ENCODE results near the gene ARHGAP26. TPM values are rescaled to one million over a fixed set of nuclear protein-coding genes. Genes with fewer than 3 reads are reported as not detected.
"Not testable (repeated sequence)": the region's sequence is repeated elsewhere in the genome, so short reads cannot be mapped to it uniquely, and the experiment has no call there.

Gene ARHGAP26
- total RNA-seq, 1 experiment from 2014 or later = 1.7 TPM

DNA sequence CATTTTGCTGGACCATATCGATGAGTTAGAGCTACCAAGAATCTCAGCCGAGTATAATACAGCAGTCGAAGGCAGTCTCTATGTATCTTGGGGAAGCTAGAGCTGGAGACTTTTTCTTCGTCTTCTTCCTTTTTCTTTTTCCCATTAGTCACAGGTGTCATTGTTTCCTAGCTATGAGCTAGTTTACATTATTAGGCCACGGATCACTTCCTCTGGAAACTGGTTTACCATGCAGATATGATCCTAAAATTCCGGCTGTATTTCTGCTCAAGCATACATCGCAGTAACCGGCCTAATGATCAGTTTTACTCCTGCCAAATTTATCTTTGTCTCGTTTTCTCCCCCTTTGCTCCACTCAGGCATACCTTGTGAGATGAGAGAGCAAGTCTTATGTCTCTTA lies 312.8 kb downstream of the ARHGAP26 start:
- DNase-seq (ENCODE audit: low spot score) = no peak

DNA sequence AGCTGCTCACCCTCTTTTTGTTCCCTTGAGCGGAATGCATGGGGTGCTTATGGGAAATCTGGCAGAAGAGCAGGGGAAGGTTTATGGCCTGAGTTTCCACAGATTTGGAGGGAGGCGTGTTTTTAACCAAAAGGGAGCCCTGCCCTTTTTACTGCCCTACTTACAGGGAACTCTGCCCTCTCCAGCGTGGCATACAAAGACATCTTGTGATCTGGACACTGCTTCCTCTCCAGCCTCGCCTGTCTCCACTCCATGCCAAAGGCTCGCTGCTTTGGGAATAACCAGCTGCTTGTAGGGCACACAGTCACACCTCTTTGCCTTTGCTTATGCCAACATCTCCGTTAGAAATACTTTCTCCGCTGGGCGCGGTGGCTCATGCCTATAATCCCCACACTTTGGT lies 314.2 kb downstream of the ARHGAP26 start:
- no peak for DNase-seq (ENCODE audit: low spot score)

DNA sequence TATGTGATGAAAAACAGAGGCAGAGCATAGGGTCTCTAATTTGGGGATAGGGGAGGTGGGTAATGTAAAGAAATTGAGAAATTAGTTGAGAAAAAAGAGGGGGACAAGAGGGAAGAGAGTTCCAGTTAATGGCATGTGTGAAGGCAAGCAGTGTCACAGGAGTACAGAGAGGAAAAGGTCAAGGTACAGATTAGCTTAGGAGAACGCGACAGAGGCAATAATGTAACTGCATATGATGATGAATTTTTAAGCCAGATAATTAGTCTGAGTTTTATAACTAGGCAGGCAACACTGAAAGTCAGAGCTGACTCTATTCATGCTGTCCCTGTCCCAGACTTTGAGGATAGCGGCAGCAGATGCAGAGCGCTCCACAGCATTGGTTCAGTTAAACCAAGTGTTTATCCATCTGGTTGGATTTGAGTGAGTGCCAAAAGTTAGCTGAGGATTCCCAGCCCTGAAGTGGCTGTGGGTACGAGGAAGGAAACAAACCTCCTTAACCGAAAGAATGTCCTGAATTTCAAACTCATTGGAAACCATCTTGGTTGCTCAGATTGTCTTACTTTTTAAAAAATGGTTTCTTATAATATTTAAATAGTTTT lies 315.2 kb downstream of the ARHGAP26 start:
- peak; percentile 61 for DNase-seq (ENCODE audit: low spot score)

- no peak for DNase-seq (ENCODE audit: low spot score)
Measured at GRCh38 chr5:143086546-143086907, 316.4 kb downstream of the ARHGAP26 start.

GRCh38 chr5:143086908-143087637 lies 316.9 kb downstream of the ARHGAP26 start:
- peak; percentile 40 for DNase-seq (ENCODE audit: low spot score)

DNA sequence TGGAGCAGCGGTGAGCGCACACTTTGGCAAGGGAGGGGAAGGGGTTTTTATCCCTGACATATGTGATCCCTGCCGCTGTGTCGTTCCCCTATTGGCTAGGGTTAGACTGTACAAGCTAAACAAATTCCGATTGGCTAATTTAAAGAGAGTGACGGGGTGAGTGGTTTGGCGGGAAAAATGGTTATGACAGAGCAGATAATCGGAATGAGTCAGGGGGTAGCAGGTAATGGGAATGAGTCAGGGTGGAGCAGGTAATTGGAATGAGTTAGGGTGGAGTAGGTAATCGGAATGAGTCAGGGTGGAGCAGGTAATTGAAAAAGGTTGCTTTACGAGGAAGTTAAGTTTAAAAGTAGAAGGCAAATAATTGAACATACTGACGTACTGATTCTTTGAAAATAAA lies 318.5 kb downstream of the ARHGAP26 start:
- DNase-seq (ENCODE audit: low spot score) = not testable (repeated sequence)

DNA sequence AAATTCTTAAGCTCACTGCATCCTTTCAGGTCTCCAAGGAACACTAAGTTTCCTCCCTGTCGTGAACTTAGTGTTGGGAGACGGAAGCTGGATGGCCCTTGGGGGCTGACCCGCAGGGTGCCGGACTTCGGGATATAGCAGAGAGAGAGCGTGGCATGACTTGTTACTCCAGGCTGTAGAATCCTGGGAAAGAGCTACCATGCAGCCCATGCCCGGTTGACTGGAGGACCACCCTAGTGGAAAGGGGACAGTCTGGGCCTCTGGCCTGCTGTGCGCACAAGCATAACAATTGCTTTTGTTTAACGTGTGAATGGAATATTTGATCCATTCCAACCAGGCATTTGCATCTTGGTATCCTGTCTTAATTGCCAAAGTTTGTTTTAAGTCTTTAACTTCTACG lies 319.9 kb downstream of the ARHGAP26 start:
- not testable (repeated sequence) for DNase-seq (ENCODE audit: low spot score)

GRCh38 chr5:143092711-143093451 lies 322.7 kb downstream of the ARHGAP26 start:
- not testable (repeated sequence) for DNase-seq (ENCODE audit: low spot score)

- DNase-seq (ENCODE audit: low spot score) = no peak
Measured at GRCh38 chr5:143093452-143094086, 323.4 kb downstream of the ARHGAP26 start.

GRCh38 chr5:143094087-143094521 lies 323.9 kb downstream of the ARHGAP26 start:
- no peak for DNase-seq (ENCODE audit: low spot score)

DNA sequence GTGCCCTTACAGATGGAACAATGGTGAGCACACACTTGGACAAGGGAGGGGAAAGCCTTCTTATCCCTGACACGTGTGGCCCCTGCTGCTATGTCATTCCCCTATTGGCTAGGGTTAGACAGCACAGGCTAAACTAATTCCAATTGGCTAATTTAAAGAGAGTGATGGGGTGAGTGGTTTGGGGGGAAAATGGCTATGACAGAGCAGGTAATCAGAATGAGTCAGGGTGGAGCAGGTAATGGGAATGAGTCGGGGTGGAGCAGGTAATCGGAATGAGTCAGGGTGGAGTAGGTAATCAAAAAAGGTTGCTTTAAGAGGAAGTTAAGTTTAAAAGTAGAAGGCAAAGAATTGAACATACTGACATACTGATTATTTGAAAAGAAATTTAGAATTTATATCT lies 324.4 kb downstream of the ARHGAP26 start:
- not testable (repeated sequence) for DNase-seq (ENCODE audit: low spot score)

- DNase-seq (ENCODE audit: low spot score) = no peak
Measured at GRCh38 chr5:143101121-143101520, 330.9 kb downstream of the ARHGAP26 start.

GRCh38 chr5:143101725-143102386 lies 331.7 kb downstream of the ARHGAP26 start:
- DNase-seq (ENCODE audit: low spot score) = no peak

- no peak for DNase-seq (ENCODE audit: low spot score)
Measured at GRCh38 chr5:143102411-143102810, 332.2 kb downstream of the ARHGAP26 start.

DNA sequence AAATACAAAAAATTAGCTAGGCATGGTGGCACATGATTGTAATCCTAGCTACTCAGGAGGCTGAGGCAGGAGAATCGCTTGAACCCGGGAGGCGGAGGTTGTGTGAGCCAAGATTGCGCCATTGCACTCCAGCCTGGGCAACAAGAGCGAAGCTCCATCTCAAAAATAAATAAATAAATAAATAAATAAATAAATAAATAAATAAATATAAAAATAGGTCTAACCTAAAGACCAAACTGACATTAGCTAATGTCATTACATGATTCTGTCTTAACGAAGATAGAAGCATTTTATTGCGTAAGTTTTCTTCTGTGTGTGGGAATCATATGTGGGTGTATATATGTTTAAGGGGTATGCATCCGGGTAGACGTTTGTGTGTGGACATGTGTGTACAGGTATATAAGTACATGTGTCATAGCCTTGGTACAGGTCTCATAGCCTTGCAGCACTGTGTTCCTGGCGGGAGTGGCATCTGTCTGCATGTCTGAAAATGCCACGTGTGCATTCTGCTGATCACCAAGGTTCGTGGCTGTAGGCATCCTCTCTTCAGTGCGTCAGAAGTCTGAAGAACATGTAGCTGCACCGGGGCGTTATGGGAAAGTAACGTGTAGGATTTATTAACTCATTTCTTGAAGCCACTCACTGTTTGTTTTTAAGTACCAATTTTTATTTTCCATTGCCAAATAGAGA lies 335.2 kb downstream of the ARHGAP26 start:
- no peak for DNase-seq (ENCODE audit: low spot score)

DNA sequence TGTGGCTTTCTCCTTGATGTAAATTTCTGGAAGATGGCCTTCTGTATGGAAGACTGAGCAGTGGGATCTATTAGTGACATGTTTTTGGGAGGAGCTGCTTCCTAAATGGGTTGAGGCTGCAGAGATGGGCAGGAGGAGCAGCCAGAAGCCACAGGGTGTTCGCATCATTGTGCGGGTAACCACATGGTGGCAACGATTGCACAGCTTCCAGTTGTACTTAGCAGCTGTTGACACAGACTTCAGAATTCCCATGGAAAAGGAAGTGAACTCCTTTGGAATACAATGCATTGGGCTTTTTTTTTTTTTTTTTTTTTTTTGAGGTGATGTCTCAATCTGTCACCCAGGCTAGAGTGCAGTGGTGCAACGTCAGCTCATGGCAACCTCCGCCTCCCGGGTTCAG lies 336.0 kb downstream of the ARHGAP26 start:
- peak; percentile 87 for DNase-seq (ENCODE audit: low spot score)

- DNase-seq (ENCODE audit: low spot score) = no peak
Measured at GRCh38 chr5:143108498-143109128, 338.4 kb downstream of the ARHGAP26 start.

- DNase-seq (ENCODE audit: low spot score) = no peak
Measured at GRCh38 chr5:143110591-143110990, 340.4 kb downstream of the ARHGAP26 start.

DNA sequence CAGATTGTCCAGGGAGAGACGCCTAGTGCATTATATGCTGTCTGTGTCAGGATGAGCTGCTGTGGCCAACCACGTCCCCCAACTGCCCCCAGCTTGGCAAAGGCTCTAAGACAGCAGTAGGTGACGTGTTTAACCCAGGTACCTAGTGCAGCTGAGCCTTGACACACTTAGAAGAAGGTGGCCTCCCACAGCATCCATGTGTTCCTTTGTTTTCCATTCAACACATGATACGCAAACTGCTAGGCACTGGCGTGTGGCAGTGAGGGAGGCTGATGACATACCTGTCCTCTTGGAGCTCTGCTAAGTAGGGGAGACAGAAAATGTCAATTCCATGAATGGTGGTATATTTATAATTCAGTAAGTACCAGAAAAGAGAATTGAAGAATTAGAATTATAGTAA lies 341.6 kb downstream of the ARHGAP26 start:
- DNase-seq (ENCODE audit: low spot score) = no peak

- no peak for DNase-seq (ENCODE audit: low spot score)
Measured at GRCh38 chr5:143113461-143113860, 343.3 kb downstream of the ARHGAP26 start.

DNA sequence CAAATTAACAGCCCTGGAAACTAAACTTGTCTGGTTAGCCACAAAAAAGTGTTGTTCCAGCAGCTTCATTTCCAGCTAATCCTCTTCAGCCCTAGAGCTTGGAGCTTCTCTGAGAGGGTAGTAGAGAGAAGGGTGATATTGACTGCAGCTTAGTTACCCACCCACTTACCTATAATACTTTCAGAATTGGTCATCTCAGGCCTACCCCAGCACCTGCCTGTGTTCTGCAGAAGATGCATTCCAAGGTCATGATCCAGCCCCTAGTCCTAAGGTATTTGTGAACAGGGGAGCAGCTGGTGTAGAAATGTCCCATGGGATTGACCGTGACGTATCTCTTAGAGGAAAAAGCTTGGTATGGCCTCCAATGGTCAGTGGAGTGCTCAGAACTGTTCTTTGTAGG lies 344.3 kb downstream of the ARHGAP26 start:
- DNase-seq (ENCODE audit: low spot score) = no peak

All from H4 (cell line).